Hepatocyte (in vitro differentiated cells): ENCODE data around the gene OVOL1. TPM values are rescaled to one million over a fixed set of nuclear protein-coding genes. Genes with fewer than 3 reads are reported as not detected.

Experiments used
- DNase-seq: peaks from one replicate; pipeline ENCODE4 v3.0.0-alpha.2; 2016; ENCODE audit warnings: low spot score
- H2AFZ ChIP-seq: fragments of 200-600 bp; sonication (generic); 2 replicates; pipeline ENCODE4 v1.6.0; 2016; ENCODE audit warnings: antibody characterized with exemption, mild to moderate bottlenecking
- H3K27ac ChIP-seq: fragments of 200-600 bp; sonication (generic); 2 replicates; pipeline ENCODE4 v1.5.1; 2016; ENCODE audit warnings: mild to moderate bottlenecking
- H3K27me3 ChIP-seq: fragments of 200-600 bp; sonication (generic); 2 replicates; pipeline ENCODE4 v1.6.1; 2016
- H3K36me3 ChIP-seq: fragments of 200-600 bp; sonication (generic); replicated peaks from 2 replicates; pipeline ENCODE4 v1.5.1; 2016; ENCODE audit warnings: low read depth; ENCODE audit not compliant: insufficient read depth
- H3K4me1 ChIP-seq: fragments of 200-600 bp; sonication (generic); 2 replicates; pipeline ENCODE4 v1.5.1; 2016; ENCODE audit warnings: mild to moderate bottlenecking, moderate library complexity; ENCODE audit not compliant: insufficient read depth
- H3K4me2 ChIP-seq: fragments of 200-600 bp; sonication (generic); 2 replicates; pipeline ENCODE4 v1.6.0; 2016
- H3K4me3 ChIP-seq: fragments of 200-600 bp; sonication (generic); 2 replicates; pipeline ENCODE4 v1.5.1; 2016; ENCODE audit warnings: mild to moderate bottlenecking
- H3K79me2 ChIP-seq: fragments of 200-600 bp; sonication (generic); 2 replicates; pipeline ENCODE4 v1.6.0; 2017; ENCODE audit warnings: mild to moderate bottlenecking
- H3K9me2 ChIP-seq: fragments of 200-600 bp; sonication (generic); replicated peaks from 2 replicates; pipeline ENCODE4 v1.6.0; 2017; ENCODE audit warnings: mild to moderate bottlenecking; ENCODE audit not compliant: insufficient read depth
- H3K9me3 ChIP-seq: fragments of 200-600 bp; sonication (generic); 2 replicates; pipeline ENCODE4 v1.5.1; 2016; ENCODE audit warnings: low read depth, mild to moderate bottlenecking
- H4K20me1 ChIP-seq: fragments of 200-600 bp; sonication (generic); 2 replicates; pipeline ENCODE4 v1.6.0; 2016; ENCODE audit warnings: mild to moderate bottlenecking; ENCODE audit not compliant: insufficient read depth, poor library complexity, severe bottlenecking
- EZH2 ChIP-seq: fragments of 200-600 bp; sonication (generic); IDR thresholded peaks from 2 replicates; pipeline ENCODE4 v1.6.1; 2016; ENCODE audit warnings: antibody characterized with exemption, mild to moderate bottlenecking, borderline replicate concordance
- EZH2phosphoT487 ChIP-seq: fragments of 200-600 bp; sonication (generic); IDR thresholded peaks from one replicate; pipeline ENCODE4 v1.6.1; 2018; ENCODE audit warnings: antibody characterized with exemption, mild to moderate bottlenecking, low read depth, moderate library complexity; ENCODE audit not compliant: unreplicated experiment, severe bottlenecking
- WGBS: methylation state at CpG from one replicate; pipeline ENCODE4 v1.1.6; 2016; ENCODE audit warnings: low lambda C conversion rate; ENCODE audit errors: missing lambda C conversion rate; 5-methylcytosine and 5-hydroxymethylcytosine counted together
- polyA plus RNA-seq: library from polyadenylated mRNA; unstranded; fragments of >200 nt; fragmentation: Nextera tagmentation; extraction: Ambion mirVana; gene quantifications from 2 replicates; pipeline ENCODE4 v1.2.1, GENCODE V29; 2016
- total RNA-seq: library from RNA; depleted of rRNA; stranded (reverse); fragments of >200 nt; gene quantifications from 2 replicates; pipeline ENCODE4 v1.2.3, GENCODE V29; 2014
- TF ChIP-seq, protein P1 (sequence below): fragments of 200-600 bp; sonication (generic); IDR thresholded peaks from 2 replicates; pipeline ENCODE4 v1.5.1; 2016; ENCODE audit warnings: antibody characterized with exemption, mild to moderate bottlenecking; ENCODE audit not compliant: poor library complexity

The OVOL1 gene
- total and polyA plus RNA-seq, 2 experiments from 2014 or later = 20.6 to 26.3 TPM

GRCh38 chr11:65786008-65786785 is 666 bp upstream of the OVOL1 start:
- peaks cover 35% of the 10 kb centered on the region for H3K4me1 ChIP-seq
- H3K27me3 ChIP-seq = peaks cover 13% of the 10 kb centered on the region
- H3K79me2 ChIP-seq = peaks cover 31% of the 10 kb centered on the region
- H3K9me2 ChIP-seq = no peaks in the 10 kb centered on the region
- DNase-seq = peak; percentile 53
- TF ChIP-seq EZH2phosphoT487 = peak; percentile 50
- TF ChIP-seq EZH2 = peak; percentile 42
- TF ChIP-seq, protein P1, sequence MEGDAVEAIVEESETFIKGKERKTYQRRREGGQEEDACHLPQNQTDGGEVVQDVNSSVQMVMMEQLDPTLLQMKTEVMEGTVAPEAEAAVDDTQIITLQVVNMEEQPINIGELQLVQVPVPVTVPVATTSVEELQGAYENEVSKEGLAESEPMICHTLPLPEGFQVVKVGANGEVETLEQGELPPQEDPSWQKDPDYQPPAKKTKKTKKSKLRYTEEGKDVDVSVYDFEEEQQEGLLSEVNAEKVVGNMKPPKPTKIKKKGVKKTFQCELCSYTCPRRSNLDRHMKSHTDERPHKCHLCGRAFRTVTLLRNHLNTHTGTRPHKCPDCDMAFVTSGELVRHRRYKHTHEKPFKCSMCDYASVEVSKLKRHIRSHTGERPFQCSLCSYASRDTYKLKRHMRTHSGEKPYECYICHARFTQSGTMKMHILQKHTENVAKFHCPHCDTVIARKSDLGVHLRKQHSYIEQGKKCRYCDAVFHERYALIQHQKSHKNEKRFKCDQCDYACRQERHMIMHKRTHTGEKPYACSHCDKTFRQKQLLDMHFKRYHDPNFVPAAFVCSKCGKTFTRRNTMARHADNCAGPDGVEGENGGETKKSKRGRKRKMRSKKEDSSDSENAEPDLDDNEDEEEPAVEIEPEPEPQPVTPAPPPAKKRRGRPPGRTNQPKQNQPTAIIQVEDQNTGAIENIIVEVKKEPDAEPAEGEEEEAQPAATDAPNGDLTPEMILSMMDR = no peak
- 20% methylated on average over 69 of the region's 74 CpGs for WGBS
- H3K9me3 ChIP-seq = no peaks in the 10 kb centered on the region
- peaks cover 7% of the 10 kb centered on the region for H4K20me1 ChIP-seq
- H3K4me2 ChIP-seq = peak overlapping the region; percentile 92
- no peaks in the 10 kb centered on the region for H3K36me3 ChIP-seq
- peak overlapping the region; percentile 79 for H3K4me3 ChIP-seq
- peak overlapping the region; percentile 11 for H3K27ac ChIP-seq
- no peak overlapping the region for H2AFZ ChIP-seq

- DNase-seq = peak; percentile 89
- Histone ChIP-seq H2AFZ (peak overlapping the region; percentile 40), H4K20me1 (peaks cover 20% of the 10 kb centered on the region), H3K4me1 (peaks cover 26% of the 10 kb centered on the region), H3K27me3 (peaks cover 13% of the 10 kb centered on the region), H3K9me2 (no peaks in the 10 kb centered on the region), H3K27ac (peak overlapping the region; percentile 97), H3K4me3 (peak overlapping the region; percentile 49), H3K79me2 (peaks cover 47% of the 10 kb centered on the region), H3K9me3 (no peaks in the 10 kb centered on the region), H3K36me3 (no peaks in the 10 kb centered on the region), H3K4me2 (peak overlapping the region; percentile 92)
- WGBS = 3% methylated on average over 36 of the region's 64 CpGs
- TF ChIP-seq, protein P1 = no peak
- TF ChIP-seq EZH2 (peak; percentile 54), EZH2phosphoT487 (peak; percentile 79)
These were observed 1.1 kb downstream of the OVOL1 start for GRCh38 chr11:65787649-65788622.

- H3K4me1 ChIP-seq = peaks cover 26% of the 10 kb centered on the region
- no peak for DNase-seq
- peak overlapping the region; percentile 49 for H3K4me3 ChIP-seq
- H3K27ac ChIP-seq = peak overlapping the region; percentile 97
- no peaks in the 10 kb centered on the region for H3K36me3 ChIP-seq
- H3K9me2 ChIP-seq = no peaks in the 10 kb centered on the region
- no peaks in the 10 kb centered on the region for H3K9me3 ChIP-seq
- H3K79me2 ChIP-seq = peaks cover 54% of the 10 kb centered on the region
- H2AFZ ChIP-seq = no peak overlapping the region
- H3K4me2 ChIP-seq = peak overlapping the region; percentile 92
- peaks cover 26% of the 10 kb centered on the region for H4K20me1 ChIP-seq
- H3K27me3 ChIP-seq = peaks cover 13% of the 10 kb centered on the region
- TF ChIP-seq, protein P1 = no peak
- TF ChIP-seq EZH2phosphoT487 = no peak
- no peak for TF ChIP-seq EZH2
- WGBS = 40% methylated on average over 2 of the region's 6 CpGs
These were observed 2.0 kb downstream of the OVOL1 start for GRCh38 chr11:65788821-65789220.
